Activated T-cell treated with anti-CD3 and anti-CD28 coated beads for 4 hours (primary cell): Measurements from ENCODE around the gene CAPN15.
"Not testable (repeated sequence)": the region's sequence is repeated elsewhere in the genome, so short reads cannot be mapped to it uniquely, and the experiment has no call there.

ENCODE experiments used
- DNase-seq: peaks from one replicate; pipeline ENCODE4 v3.0.0-alpha.2; 2020

The CAPN15 gene

DNA sequence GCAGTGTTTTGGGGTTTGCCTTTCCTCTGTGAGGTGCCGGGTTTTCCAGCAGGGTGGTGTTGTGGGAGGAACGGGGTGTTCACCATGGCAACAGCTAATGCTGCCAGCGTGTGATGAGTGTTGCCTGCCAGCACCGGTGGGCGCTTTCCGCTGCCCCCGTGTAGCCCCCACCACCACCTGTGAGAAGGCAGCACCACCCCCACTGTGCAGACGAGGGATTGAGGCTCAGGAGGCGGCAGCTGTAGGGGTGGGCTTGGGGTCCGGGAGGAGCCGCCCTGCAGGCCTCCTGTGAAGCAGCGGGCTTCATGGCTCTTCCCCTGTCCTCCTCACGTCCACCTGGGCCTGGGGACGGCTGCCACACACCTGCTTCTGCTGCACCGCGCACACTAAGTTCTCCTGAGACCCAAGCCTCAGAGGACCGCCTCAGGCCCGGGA, 67.6 kb downstream of the CAPN15 start:
- DNase-seq = no peak

GRCh38 chr16:595942-596735, 68.6 kb downstream of the CAPN15 start:
- DNase-seq = no peak

DNA sequence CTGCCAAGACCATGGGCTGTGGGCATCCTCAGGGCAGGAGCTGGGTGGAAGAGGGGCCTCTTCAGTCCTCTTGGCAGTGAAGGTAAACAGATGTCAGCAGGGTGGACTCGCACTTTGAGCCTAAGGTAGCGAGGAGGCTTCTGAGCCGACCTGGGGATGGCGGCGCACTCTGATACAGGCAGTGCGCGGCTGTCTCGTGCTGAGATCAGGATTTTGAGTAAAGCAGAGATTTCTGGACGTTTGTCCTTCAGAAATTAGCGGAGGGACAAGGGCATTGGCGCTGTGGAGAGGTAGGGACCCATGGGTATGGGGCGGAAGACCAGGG, 69.2 kb downstream of the CAPN15 start:
- DNase-seq = no peak

GRCh38 chr16:597655-598054, 70.1 kb downstream of the CAPN15 start:
- not testable (repeated sequence) for DNase-seq

DNA sequence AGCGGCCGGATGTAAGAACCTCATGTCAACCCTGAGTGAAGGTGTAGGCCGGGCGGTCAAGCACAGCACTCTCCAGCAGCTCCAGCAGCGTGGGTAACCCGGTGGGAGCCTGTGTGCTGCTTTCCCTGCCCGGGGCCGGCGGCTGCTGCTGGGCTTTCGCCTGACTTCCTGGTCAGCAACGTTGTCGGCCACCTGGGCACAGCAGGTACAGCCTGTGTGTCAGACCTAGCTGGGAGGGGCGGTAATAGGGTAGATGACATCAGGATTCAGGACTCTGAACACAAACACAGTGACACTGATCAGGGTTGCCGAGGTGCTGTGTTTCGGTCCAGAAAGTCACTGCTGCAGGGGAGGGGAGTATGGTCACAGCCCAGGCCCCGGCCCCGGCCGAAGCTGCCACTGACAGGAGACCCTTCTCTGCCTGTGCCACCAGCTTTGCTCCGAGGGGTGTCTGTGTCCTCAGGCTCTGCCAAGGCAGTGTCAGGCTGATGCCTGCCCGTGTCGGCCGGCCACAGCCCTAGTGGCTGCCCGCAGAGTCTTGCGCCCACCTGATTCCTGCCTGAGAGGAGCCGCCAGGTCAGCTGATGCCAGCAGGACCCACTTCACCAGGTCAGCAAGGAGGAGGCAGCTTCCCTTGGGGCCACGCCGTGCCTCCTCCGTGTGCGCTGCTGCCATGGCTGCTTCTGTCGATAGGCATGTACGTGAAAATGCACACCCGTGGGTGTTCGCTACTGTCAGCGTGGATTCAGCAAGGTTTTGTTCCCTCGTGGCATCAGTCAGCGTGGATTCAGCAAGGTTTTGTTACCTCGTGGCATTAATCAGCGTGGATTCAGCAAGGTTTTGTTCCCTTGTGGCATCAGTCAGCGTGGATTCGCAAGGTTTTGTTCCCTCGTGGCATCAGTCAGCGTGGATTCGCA, 71.6 kb downstream of the CAPN15 start:
- DNase-seq = no peak

DNA sequence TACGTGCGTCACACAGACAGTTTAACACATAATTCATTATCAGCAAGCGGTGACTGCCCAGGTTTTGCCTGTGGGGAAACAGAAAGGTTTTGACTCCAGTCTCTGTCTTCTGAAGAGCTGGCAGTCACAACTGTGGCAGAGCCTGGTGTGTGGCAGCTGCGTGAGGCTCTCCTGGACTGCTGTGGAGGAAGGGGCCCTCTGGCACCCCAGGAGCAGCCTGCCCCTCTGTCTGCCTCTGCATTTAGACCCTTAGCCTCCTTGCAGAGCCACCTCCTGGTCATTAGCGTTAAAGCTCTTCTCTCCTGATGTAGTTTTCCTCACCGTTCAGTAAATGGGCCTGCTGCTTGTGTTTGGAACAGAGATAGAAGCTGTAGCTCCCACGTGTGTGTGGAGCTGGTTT, 73.3 kb downstream of the CAPN15 start:
- no peak for DNase-seq

- no peak for DNase-seq
These were observed 76.4 kb downstream of the CAPN15 start for GRCh38 chr16:603933-604332.
